Esophagus muscularis mucosa (tissue), 4 donors: Measurements from ENCODE around the gene EXOC7.

ENCODE experiments used
- CTCF ChIP-seq, 3 experiments: fragments of 200-600 bp in 2 of 3; fragments of 450-650 bp in 1 of 3; sonication (generic) in 2 of 3; IDR thresholded peaks; one replicate each; pipeline ENCODE4 v1.5.1; 2017 to 2019; ENCODE audit warnings: antibody characterized with exemption in 3 of 3, mild to moderate bottlenecking in 2 of 3, moderate library complexity in 1 of 3
- EP300 ChIP-seq: sonication (generic); formaldehyde crosslinking; IDR thresholded peaks from one replicate; pipeline ENCODE4 v1.6.1; 2017; ENCODE audit warnings: antibody characterized with exemption
- POLR2A ChIP-seq: fragments of 450-650 bp; IDR thresholded peaks from one replicate; pipeline ENCODE4 v1.6.1; 2017; ENCODE audit warnings: antibody characterized with exemption, moderate library complexity, mild to moderate bottlenecking, low read depth
- POLR2AphosphoS5 ChIP-seq, 2 donors: sonication (generic); formaldehyde crosslinking; IDR thresholded peaks; one replicate each; pipeline ENCODE4 v1.6.1; 2017; ENCODE audit warnings: antibody characterized with exemption in 2 of 2

- TF ChIP-seq CTCF (IDR thresholded peaks at IDR 0.05) (no peak), POLR2AphosphoS5 (IDR thresholded peaks at IDR 0.05) (no peak), POLR2A (no peak), EP300 (no peak)
Observed at GRCh38 chr17:76038050-76038449, 65.5 kb downstream of the EXOC7 start.
